ENCODE data around the gene PSMD6.

Gene PSMD6

DNA sequence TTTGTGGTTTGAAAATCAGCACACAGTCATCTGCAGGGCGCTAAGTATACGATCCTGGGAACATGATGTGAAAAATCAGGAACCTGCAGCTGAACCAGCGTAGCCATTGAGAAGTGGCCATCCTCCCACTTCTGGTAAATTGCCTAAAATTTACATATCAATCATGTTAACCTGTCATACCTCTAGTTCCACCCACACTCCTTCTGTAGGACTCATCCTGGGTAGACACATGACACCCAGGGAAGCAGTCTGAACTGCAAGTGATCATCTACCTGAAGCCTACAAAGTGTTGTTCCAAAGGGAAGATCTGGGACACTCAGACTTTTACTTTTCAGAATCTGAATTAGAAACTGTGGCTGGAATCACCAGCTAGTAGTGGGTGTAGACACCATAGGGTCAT, 5.5 kb upstream of the PSMD6 start:
- no peaks in the 10 kb centered on the region for H3K27me3 ChIP-seq (ENCODE audit: control insufficient read depth in 1 of 2, insufficient read depth in 2 of 2, low read length in 2 of 2)
- H3K27ac ChIP-seq (ENCODE audit: low read length) = no peak overlapping the region
- H3K9ac ChIP-seq (ENCODE audit: low read length in 2 of 2) = no peak overlapping the region
- H3K9me3 ChIP-seq (ENCODE audit: control insufficient read depth in 2 of 2, low read length in 2 of 2) = no peaks in the 10 kb centered on the region
- no peak overlapping the region for H3K4me3 ChIP-seq (ENCODE audit: low read length in 2 of 2)
- H3K4me1 ChIP-seq (ENCODE audit: control insufficient read depth, insufficient read depth, low read length) = no peaks in the 10 kb centered on the region
- H3K36me3 ChIP-seq (ENCODE audit: control insufficient read depth in 2 of 2, insufficient read depth in 2 of 2, low read length in 2 of 2) = no peaks in the 10 kb centered on the region

DNA sequence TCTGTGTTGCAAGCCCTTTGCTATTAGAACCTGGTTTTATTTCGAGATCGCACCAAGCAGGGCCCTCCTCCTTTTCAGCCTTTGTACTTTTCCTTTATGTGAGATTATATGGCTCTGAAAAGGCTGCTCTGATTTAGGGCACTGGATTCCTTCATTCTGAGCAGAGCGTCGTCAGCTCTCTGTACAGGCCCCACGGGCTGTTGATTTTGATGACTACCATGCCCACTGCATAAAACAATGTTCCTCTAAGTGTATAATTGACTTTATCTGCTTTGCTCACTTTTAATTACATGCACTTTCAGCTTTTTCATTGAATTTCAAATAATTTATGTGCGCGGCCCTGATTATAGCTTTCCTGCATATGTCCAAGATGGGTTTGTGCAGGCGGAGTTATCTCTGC, 4.4 kb upstream of the PSMD6 start:
- Histone ChIP-seq H3K27me3 (ENCODE audit: control insufficient read depth in 1 of 2, insufficient read depth in 2 of 2, low read length in 2 of 2) (no peaks in the 10 kb centered on the region), H3K4me3 (ENCODE audit: low read length in 2 of 2) (no peak overlapping the region), H3K9ac (ENCODE audit: low read length in 2 of 2) (no peak overlapping the region), H3K27ac (ENCODE audit: low read length) (no peak overlapping the region), H3K9me3 (ENCODE audit: control insufficient read depth in 2 of 2, low read length in 2 of 2) (no peaks in the 10 kb centered on the region), H3K36me3 (ENCODE audit: control insufficient read depth in 2 of 2, insufficient read depth in 2 of 2, low read length in 2 of 2) (no peaks in the 10 kb centered on the region), H3K4me1 (ENCODE audit: control insufficient read depth, insufficient read depth, low read length) (peaks cover 1% of the 10 kb centered on the region)

- Histone ChIP-seq H3K4me3 (ENCODE audit: low read length in 2 of 2) (no peak overlapping the region), H3K36me3 (ENCODE audit: control insufficient read depth in 2 of 2, insufficient read depth in 2 of 2, low read length in 2 of 2) (no peaks in the 10 kb centered on the region), H3K4me1 (ENCODE audit: control insufficient read depth, insufficient read depth, low read length) (peaks cover 11% of the 10 kb centered on the region), H3K9ac (ENCODE audit: low read length in 2 of 2) (no peak overlapping the region), H3K9me3 (ENCODE audit: control insufficient read depth in 2 of 2, low read length in 2 of 2) (no peaks in the 10 kb centered on the region), H3K27me3 (ENCODE audit: control insufficient read depth in 1 of 2, insufficient read depth in 2 of 2, low read length in 2 of 2) (no peaks in the 10 kb centered on the region), H3K27ac (ENCODE audit: low read length) (no peak overlapping the region)
Measured at GRCh38 chr3:64026346-64026745, 3.1 kb upstream of the PSMD6 start.

- peaks cover 13% of the 10 kb centered on the region for H3K4me1 ChIP-seq (ENCODE audit: control insufficient read depth, insufficient read depth, low read length)
- H3K9me3 ChIP-seq (ENCODE audit: control insufficient read depth in 2 of 2, low read length in 2 of 2) = no peaks in the 10 kb centered on the region
- H3K27ac ChIP-seq (ENCODE audit: low read length) = no peak overlapping the region
- H3K27me3 ChIP-seq (ENCODE audit: control insufficient read depth in 1 of 2, insufficient read depth in 2 of 2, low read length in 2 of 2) = no peaks in the 10 kb centered on the region
- peaks cover 3 to 4% of the 10 kb centered on the region in 2 donors for H3K36me3 ChIP-seq (ENCODE audit: control insufficient read depth in 2 of 2, insufficient read depth in 2 of 2, low read length in 2 of 2)
- peak overlapping the region; percentile 79 to 98 for H3K4me3 ChIP-seq (ENCODE audit: low read length in 2 of 2)
- H3K9ac ChIP-seq (ENCODE audit: low read length in 2 of 2) = peak overlapping the region in 1 of 2 donors; percentile 96
Measured at GRCh38 chr3:64023861-64024223, 548 bp upstream of the PSMD6 start.

- no peaks in the 10 kb centered on the region for H3K9me3 ChIP-seq (ENCODE audit: control insufficient read depth in 2 of 2, low read length in 2 of 2)
- peak overlapping the region; percentile 75 for H3K27ac ChIP-seq (ENCODE audit: low read length)
- peaks cover 11 to 13% of the 10 kb centered on the region in 2 donors for H3K36me3 ChIP-seq (ENCODE audit: control insufficient read depth in 2 of 2, insufficient read depth in 2 of 2, low read length in 2 of 2)
- H3K9ac ChIP-seq (ENCODE audit: low read length in 2 of 2) = peak overlapping the region; percentile 96
- H3K4me1 ChIP-seq (ENCODE audit: control insufficient read depth, insufficient read depth, low read length) = peaks cover 13% of the 10 kb centered on the region
- peak overlapping the region; percentile 79 to 98 for H3K4me3 ChIP-seq (ENCODE audit: low read length in 2 of 2)
- H3K27me3 ChIP-seq (ENCODE audit: control insufficient read depth in 1 of 2, insufficient read depth in 2 of 2, low read length in 2 of 2) = no peaks in the 10 kb centered on the region
Measured at GRCh38 chr3:64022451-64023186, 675 bp downstream of the PSMD6 start.

GRCh38 chr3:64021922-64022321, 1.4 kb downstream of the PSMD6 start:
- Histone ChIP-seq H3K36me3 (ENCODE audit: control insufficient read depth in 2 of 2, insufficient read depth in 2 of 2, low read length in 2 of 2) (peaks cover 13 to 15% of the 10 kb centered on the region in 2 donors), H3K9me3 (ENCODE audit: control insufficient read depth in 2 of 2, low read length in 2 of 2) (no peaks in the 10 kb centered on the region), H3K4me3 (ENCODE audit: low read length in 2 of 2) (peak overlapping the region; percentile 79 to 98), H3K9ac (ENCODE audit: low read length in 2 of 2) (peak overlapping the region in 1 of 2 donors; percentile 96), H3K4me1 (ENCODE audit: control insufficient read depth, insufficient read depth, low read length) (peaks cover 13% of the 10 kb centered on the region), H3K27ac (ENCODE audit: low read length) (no peak overlapping the region), H3K27me3 (ENCODE audit: control insufficient read depth in 1 of 2, insufficient read depth in 2 of 2, low read length in 2 of 2) (no peaks in the 10 kb centered on the region)

DNA sequence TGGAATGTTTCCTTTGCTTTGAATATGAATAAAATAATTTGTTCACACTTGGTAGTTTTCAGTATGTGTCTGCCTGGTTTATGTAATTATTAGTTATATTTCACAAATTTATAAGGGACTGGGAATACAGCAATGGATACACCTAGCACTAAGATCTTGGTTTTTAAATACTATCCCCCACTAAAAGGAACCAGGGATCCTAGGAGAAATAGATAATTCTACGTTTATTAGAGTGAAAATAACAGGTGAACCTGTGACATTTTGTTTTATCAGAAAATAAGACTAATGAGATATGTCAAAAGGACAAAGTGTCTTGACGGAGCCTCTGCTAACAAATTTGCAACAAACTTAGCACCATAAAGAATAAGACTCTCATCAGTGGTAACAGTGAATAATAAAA, 3.4 kb downstream of the PSMD6 start:
- Histone ChIP-seq H3K27me3 (ENCODE audit: control insufficient read depth in 1 of 2, insufficient read depth in 2 of 2, low read length in 2 of 2) (no peaks in the 10 kb centered on the region), H3K4me3 (ENCODE audit: low read length in 2 of 2) (no peak overlapping the region), H3K4me1 (ENCODE audit: control insufficient read depth, insufficient read depth, low read length) (peaks cover 13% of the 10 kb centered on the region), H3K9ac (ENCODE audit: low read length in 2 of 2) (no peak overlapping the region), H3K36me3 (ENCODE audit: control insufficient read depth in 2 of 2, insufficient read depth in 2 of 2, low read length in 2 of 2) (peaks cover 15 to 16% of the 10 kb centered on the region in 2 donors), H3K27ac (ENCODE audit: low read length) (no peak overlapping the region), H3K9me3 (ENCODE audit: control insufficient read depth in 2 of 2, low read length in 2 of 2) (no peaks in the 10 kb centered on the region)

DNA sequence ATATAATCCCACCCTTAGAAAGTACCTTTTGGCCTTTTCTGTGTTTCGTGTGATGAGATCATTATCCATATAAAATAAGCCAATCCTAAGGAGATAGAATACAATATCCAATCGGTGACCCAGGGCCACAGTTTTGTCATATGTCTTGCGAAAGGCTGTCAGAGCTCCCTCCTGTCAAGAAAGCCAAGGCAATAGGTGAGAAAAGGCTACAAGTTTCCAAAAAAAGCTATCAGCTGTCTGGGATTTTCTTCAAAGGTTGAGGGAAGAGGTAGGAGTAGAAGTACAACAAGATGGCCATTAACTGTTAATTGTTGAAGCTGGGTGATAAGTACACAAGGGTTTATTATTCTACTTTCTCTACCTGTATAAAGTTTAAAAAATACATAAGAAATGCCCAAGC, 4.0 kb downstream of the PSMD6 start:
- Histone ChIP-seq H3K27me3 (ENCODE audit: control insufficient read depth in 1 of 2, insufficient read depth in 2 of 2, low read length in 2 of 2) (no peaks in the 10 kb centered on the region), H3K4me3 (ENCODE audit: low read length in 2 of 2) (no peak overlapping the region), H3K36me3 (ENCODE audit: control insufficient read depth in 2 of 2, insufficient read depth in 2 of 2, low read length in 2 of 2) (peaks cover 21 to 22% of the 10 kb centered on the region in 2 donors), H3K27ac (ENCODE audit: low read length) (no peak overlapping the region), H3K4me1 (ENCODE audit: control insufficient read depth, insufficient read depth, low read length) (peaks cover 13% of the 10 kb centered on the region), H3K9ac (ENCODE audit: low read length in 2 of 2) (no peak overlapping the region), H3K9me3 (ENCODE audit: control insufficient read depth in 2 of 2, low read length in 2 of 2) (no peaks in the 10 kb centered on the region)

- Histone ChIP-seq H3K27ac (ENCODE audit: low read length) (no peak overlapping the region), H3K9ac (ENCODE audit: low read length in 2 of 2) (no peak overlapping the region), H3K4me3 (ENCODE audit: low read length in 2 of 2) (no peak overlapping the region), H3K4me1 (ENCODE audit: control insufficient read depth, insufficient read depth, low read length) (peaks cover 7% of the 10 kb centered on the region), H3K27me3 (ENCODE audit: control insufficient read depth in 1 of 2, insufficient read depth in 2 of 2, low read length in 2 of 2) (no peaks in the 10 kb centered on the region), H3K36me3 (ENCODE audit: control insufficient read depth in 2 of 2, insufficient read depth in 2 of 2, low read length in 2 of 2) (peaks cover 40 to 42% of the 10 kb centered on the region in 2 donors), H3K9me3 (ENCODE audit: control insufficient read depth in 2 of 2, low read length in 2 of 2) (no peaks in the 10 kb centered on the region)
Measured at GRCh38 chr3:64016941-64017620, 6.2 kb downstream of the PSMD6 start.

DNA sequence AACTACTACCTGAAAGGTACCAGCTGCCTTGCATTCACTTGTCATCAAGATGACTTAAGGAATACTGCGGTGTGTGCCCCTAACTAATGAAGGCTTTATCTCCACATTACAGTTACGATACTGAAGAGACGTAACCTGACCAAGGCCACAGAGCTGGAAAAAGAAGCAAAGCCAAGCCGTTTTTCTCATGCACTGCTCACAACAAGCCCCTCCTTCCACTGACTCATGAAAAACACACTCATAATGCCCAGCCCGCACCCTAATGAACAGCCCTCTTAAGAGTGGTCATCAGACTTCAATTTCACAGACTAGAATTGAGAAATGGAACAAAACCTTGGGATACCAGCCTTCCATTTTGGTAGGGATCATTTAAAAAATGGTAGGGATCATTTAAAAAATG, 11.6 kb downstream of the PSMD6 start:
- H3K9me3 ChIP-seq (ENCODE audit: control insufficient read depth in 2 of 2, low read length in 2 of 2) = no peaks in the 10 kb centered on the region
- H3K9ac ChIP-seq (ENCODE audit: low read length in 2 of 2) = no peak overlapping the region
- H3K4me1 ChIP-seq (ENCODE audit: control insufficient read depth, insufficient read depth, low read length) = no peaks in the 10 kb centered on the region
- H3K27ac ChIP-seq (ENCODE audit: low read length) = no peak overlapping the region
- H3K4me3 ChIP-seq (ENCODE audit: low read length in 2 of 2) = no peak overlapping the region
- no peaks in the 10 kb centered on the region for H3K27me3 ChIP-seq (ENCODE audit: control insufficient read depth in 1 of 2, insufficient read depth in 2 of 2, low read length in 2 of 2)
- peaks cover 42 to 57% of the 10 kb centered on the region in 2 donors for H3K36me3 ChIP-seq (ENCODE audit: control insufficient read depth in 2 of 2, insufficient read depth in 2 of 2, low read length in 2 of 2)

DNA sequence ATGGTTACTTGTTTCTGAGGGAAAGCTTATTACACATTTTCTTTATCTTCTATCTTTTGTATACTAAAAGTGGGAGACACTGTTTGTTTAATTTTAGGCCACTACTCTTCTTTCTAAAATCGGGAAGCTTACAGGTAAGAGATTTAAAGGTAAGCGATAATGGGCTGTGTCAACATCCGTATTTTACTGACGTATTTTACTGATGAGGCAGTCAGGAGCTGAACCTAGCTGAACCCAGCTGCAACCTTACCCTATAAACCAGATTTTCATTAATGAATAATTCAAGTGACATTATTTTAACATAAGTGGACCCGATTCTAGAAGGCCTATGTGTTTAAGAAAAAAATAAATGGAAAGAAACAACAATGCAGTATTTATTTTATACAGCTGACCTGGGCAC, 13.1 kb downstream of the PSMD6 start:
- H3K4me1 ChIP-seq (ENCODE audit: control insufficient read depth, insufficient read depth, low read length) = no peaks in the 10 kb centered on the region
- no peak overlapping the region for H3K4me3 ChIP-seq (ENCODE audit: low read length in 2 of 2)
- H3K9me3 ChIP-seq (ENCODE audit: control insufficient read depth in 2 of 2, low read length in 2 of 2) = no peaks in the 10 kb centered on the region
- no peak overlapping the region for H3K9ac ChIP-seq (ENCODE audit: low read length in 2 of 2)
- H3K27ac ChIP-seq (ENCODE audit: low read length) = no peak overlapping the region
- peaks cover 53 to 70% of the 10 kb centered on the region in 2 donors for H3K36me3 ChIP-seq (ENCODE audit: control insufficient read depth in 2 of 2, insufficient read depth in 2 of 2, low read length in 2 of 2)
- H3K27me3 ChIP-seq (ENCODE audit: control insufficient read depth in 1 of 2, insufficient read depth in 2 of 2, low read length in 2 of 2) = no peaks in the 10 kb centered on the region

All from stomach smooth muscle (tissue), 2 donors.